Astrocyte of the cerebellum (primary cell): ENCODE data around the gene FGD4.
"Not testable (repeated sequence)": the region's sequence is repeated elsewhere in the genome, so short reads cannot be mapped to it uniquely, and the experiment has no call there.

Experiments
- DNase-seq: peaks from one replicate; pipeline ENCODE4 v3.0.0-alpha.2; 2011; ENCODE audit warnings: low read depth
- H3K4me3 ChIP-seq: 2 replicates; pipeline ENCODE4 v1.5.1; 2011; ENCODE audit warnings: mild to moderate bottlenecking, low read depth, low read length, moderate library complexity
- in situ Hi-C: cut with HindIII; loops from 2 replicates; pipeline ENCODE4 v1.10.0; 2017; ENCODE audit warnings: low sequenced_read_pairs
- TF ChIP-seq, protein P1 (sequence below): IDR thresholded peaks from 2 replicates; pipeline ENCODE4 v1.5.1; 2012; ENCODE audit warnings: low read length, low read depth, moderate library complexity, mild to moderate bottlenecking; ENCODE audit errors: missing control alignments

Gene FGD4

DNA sequence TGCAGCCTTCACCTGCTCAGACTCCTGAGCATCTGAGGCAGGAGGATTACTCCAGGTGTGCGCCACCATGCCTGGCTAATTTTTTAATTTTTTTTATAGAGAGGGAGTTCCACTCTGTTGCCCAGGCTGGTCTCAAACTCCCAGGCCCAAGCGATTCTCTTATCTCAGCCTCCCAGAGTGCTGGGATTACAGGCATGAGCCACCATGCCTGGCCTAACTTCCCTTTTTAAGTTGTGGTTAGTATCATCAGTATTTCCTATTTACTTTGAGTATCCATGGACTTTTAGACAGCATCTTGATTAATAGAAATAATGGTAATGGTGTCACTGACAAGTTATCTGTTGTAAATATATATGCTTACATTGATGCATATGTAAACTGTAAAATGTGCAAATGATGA is 116.9 kb downstream of the FGD4 start:
- in situ Hi-C loops = no loop called here
- H3K4me3 ChIP-seq = no peak overlapping the region
- TF ChIP-seq, protein P1, sequence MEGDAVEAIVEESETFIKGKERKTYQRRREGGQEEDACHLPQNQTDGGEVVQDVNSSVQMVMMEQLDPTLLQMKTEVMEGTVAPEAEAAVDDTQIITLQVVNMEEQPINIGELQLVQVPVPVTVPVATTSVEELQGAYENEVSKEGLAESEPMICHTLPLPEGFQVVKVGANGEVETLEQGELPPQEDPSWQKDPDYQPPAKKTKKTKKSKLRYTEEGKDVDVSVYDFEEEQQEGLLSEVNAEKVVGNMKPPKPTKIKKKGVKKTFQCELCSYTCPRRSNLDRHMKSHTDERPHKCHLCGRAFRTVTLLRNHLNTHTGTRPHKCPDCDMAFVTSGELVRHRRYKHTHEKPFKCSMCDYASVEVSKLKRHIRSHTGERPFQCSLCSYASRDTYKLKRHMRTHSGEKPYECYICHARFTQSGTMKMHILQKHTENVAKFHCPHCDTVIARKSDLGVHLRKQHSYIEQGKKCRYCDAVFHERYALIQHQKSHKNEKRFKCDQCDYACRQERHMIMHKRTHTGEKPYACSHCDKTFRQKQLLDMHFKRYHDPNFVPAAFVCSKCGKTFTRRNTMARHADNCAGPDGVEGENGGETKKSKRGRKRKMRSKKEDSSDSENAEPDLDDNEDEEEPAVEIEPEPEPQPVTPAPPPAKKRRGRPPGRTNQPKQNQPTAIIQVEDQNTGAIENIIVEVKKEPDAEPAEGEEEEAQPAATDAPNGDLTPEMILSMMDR = no peak
- no peak for DNase-seq

DNA sequence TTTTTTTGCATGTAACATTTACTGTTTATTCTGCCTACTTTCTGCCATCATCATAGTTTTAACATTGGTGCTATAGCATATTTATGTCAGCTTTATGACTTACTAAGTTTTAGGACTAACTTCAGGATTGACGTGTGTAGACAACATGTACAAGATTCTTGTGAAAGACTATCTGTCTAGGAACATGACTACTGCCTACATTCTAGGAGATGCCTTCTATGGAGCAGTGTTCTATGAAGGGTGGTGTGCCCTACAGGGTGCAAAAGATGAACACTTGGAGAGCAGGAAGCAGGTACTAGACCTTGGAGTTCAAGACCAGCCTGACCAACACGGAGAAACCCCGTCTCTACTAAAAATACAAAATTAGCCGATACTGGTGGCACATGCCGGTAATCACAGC is 118.6 kb downstream of the FGD4 start:
- TF ChIP-seq, protein P1 = no peak
- H3K4me3 ChIP-seq = no peak overlapping the region
- no peak for DNase-seq
- in situ Hi-C loops = no loop called here

DNA sequence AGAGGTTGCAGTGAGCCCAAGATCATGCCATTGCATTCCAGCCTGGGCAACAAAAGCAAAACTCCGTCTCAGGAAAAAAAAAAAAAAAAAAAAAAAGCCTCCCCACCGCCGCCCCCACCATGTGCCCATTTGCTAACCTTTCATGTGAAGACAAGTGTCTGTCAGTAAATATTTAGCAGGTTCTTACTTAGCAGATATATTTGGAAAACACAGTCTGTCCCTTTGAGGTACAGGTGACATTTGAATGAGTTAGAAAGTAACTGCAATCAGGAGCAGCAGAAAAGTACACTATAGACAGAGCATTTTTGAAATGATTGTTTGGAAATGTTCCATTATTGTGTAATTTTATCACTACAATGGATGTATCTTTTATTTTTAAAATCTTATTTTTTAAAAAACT is 119.7 kb downstream of the FGD4 start:
- TF ChIP-seq, protein P1 = no peak
- DNase-seq = no peak
- no peak overlapping the region for H3K4me3 ChIP-seq
- in situ Hi-C loops = no loop called here

DNA sequence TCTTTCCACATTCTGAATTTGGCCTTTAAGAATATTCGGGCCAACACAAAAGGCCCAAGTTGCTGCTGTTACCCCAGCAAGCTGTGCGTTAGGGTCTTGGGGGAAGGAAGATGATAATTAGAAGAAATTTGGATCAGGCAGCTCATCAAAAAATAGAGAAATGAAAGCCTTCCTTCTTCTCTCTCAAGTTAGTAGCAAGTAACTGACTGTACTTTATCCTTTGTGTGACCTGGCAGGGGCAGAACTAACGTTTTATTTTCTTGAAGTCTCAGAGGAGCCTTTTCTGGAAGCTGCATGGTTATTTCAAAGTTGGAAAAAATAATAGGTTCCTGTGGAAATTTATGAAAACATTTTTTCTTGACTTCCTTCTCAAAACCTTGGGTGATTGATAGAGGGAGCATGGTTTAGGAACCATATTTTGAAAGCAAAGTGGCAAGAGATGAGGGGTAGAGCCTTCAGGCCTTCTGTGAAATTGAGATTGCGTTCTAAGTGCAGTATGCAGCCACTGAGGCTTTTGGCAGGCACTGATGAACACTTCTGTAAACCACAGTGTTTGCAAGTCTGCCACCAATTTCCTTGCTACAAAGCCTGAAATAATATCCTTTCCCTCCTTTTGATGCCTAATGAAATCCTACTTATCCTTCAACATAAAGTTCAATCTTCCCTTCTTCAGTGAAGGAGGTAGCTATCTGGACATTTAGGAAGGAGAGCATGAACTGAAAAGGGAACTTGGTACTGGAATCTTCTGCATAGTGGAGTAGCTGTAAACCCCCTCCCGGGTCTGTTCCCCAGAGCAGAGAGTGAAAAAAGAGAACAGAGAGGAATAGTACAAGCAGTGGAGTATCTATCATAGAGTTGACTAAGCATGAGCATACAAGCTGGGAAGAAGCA is 123.2 kb downstream of the FGD4 start:
- in situ Hi-C loops = no loop called here
- DNase-seq = no peak
- no peak overlapping the region for H3K4me3 ChIP-seq
- TF ChIP-seq, protein P1 = no peak

DNA sequence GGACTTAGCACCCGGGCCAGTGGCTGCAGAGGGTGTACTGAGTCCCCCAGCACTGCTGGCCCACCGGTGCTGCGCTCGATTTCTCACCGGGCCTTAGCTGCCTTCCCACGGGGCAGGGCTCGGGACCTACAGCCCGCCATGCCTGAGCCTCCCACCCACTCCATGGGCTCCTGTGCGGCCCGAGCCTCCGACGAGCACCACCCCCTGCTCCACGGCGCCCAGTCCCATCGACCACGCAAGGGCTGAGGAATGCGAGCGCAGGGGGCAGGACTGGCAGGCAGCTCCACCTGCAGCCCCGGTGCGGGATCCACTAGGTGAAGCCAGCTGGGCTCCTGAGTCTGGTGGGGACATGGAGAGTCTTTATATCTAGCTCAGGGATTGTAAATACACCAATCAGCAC is 126.4 kb downstream of the FGD4 start:
- H3K4me3 ChIP-seq, DNase-seq, in situ Hi-C loops: not testable (repeated sequence)

DNA sequence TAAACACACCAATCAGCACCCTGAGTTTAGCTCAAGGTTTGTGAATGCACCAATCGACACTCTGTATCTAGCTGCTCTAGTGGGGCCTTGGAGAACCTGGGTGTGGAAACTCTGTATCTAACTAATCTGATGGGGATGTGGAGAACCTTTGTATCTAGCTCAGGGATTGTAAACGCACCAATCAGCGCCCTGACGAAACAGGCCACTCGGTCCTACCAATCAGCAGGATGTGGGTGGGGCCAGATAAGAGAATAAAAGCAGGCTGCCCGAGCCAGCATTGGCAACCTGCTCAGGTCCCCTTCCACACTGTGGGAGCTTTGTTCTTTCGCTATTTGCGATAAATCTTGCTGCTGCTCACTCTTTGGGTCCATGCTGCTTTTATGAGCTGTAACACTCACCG is 127.0 kb downstream of the FGD4 start:
- DNase-seq, in situ Hi-C loops, H3K4me3 ChIP-seq: not testable (repeated sequence)

DNA sequence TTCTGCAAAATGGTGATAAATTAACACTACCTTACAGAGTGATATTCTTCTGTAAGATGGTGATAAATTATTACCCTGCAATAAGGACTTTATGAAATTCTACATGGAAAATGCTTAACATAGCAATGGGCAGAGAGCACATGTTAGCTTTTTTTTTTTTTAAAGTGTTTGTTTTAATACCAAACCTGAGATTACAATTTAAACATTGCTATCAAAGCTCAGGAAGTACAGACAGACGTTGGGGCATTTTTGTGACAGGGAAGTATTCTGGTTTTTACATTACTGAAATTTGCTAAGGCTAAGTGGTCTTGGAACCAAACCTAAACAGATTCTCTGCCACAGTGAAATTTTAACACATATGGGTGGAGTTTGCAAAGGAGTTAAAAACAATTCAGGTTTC is 133.1 kb downstream of the FGD4 start:
- in situ Hi-C loops = no loop called here
- TF ChIP-seq, protein P1 = no peak
- no peak for DNase-seq
- no peak overlapping the region for H3K4me3 ChIP-seq
